Activated T-cell treated with anti-CD3 and anti-CD28 coated beads, Interleukin-2, amount 50 U/mL, for 4 hours (primary cell): Measurements from ENCODE around the gene CCDC187. TPM values are rescaled to one million over a fixed set of nuclear protein-coding genes. Genes with fewer than 3 reads are reported as not detected.
A peak's percentile ranks its signal among the peaks of the same experiment; 100 is the strongest.

ENCODE experiments used
- ATAC-seq, 2 donors: fragments of 200-7000 bp; cut with Tn5 transposase; one replicate each; pipeline ENCODE4 v1.10.0; 2021
- DNase-seq: peaks from one replicate; pipeline ENCODE4 v3.0.0-alpha.2; 2020
- H3K27me3 Mint-ChIP-seq: one replicate; pipeline ENCODE4 v1.8.0; 2021; ENCODE audit warnings: low read depth, mixed read lengths
- H3K36me3 Mint-ChIP-seq: one replicate; pipeline ENCODE4 v1.8.0; 2022; ENCODE audit warnings: mixed read lengths; ENCODE audit not compliant: insufficient read depth
- H3K4me1 Mint-ChIP-seq: one replicate; pipeline ENCODE4 v1.8.0; 2021; ENCODE audit warnings: low read depth, mixed read lengths
- H3K4me3 Mint-ChIP-seq: one replicate; pipeline ENCODE4 v1.8.0; 2021; ENCODE audit warnings: mild to moderate bottlenecking, moderate library complexity, mixed read lengths
- H3K9me3 Mint-ChIP-seq: one replicate; pipeline ENCODE4 v1.8.0; 2021; ENCODE audit warnings: mixed read lengths
- total RNA-seq, 3 donors: library from RNA; stranded (reverse); gene quantifications; one replicate each; pipeline ENCODE4 v1.2.1, GENCODE V29; 2021

Gene CCDC187
- total RNA-seq, 3 donors from 2014 or later: 0.11 TPM; not detected in 2

DNA sequence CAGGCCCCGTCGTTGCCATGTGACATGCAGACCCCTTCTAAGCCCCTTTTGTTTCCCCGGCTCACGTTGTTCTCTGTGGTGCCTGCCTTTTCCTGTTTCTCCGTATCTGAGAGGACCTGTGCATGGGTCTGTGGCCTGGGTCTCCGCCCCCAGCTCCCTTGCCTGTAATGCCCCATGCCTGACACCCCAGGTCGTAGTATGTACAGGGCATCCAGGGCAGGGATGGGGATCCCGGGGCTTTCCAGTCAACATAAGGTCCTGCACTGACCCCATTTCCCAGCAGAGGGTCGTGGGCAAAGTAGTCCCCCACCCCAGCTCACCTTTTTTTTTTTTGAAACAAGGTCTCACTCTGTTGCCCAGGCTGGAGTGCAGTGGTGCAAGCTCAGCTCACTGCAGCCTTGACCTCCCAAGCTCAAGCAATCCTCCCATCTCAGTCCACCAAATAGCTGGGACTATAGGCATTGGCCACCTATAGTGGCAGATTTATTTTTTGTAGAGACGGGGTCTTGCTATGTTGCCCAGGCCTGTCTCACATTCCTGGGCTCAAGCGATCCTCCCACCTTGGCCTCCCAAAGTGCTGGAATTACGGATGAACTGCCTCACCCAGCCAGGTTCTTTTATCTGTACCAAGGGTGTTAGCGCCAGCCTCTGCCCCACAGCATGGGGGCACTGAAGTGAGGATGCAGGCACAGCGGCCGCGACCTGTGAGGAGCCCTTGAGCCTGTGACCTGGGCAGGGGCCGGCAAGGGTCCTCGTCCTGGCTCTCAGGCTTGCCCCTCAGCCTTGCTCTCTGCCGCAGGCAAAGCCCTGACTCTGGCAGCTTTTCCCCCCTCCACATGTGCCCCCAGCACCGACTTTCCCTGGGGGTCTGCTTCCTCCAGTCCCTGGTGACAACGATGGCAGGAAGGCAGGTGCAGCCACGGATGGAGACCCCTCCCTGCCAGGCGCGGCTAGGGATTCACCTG, 39.2 kb downstream of the CCDC187 start:
- Mint-ChIP-seq H3K36me3 (no peaks in the 10 kb centered on the region), H3K4me3 (no peak overlapping the region), H3K4me1 (peaks cover 5% of the 10 kb centered on the region), H3K9me3 (no peaks in the 10 kb centered on the region), H3K27me3 (no peaks in the 10 kb centered on the region)
- DNase-seq (no peak), ATAC-seq (no peak)

DNA sequence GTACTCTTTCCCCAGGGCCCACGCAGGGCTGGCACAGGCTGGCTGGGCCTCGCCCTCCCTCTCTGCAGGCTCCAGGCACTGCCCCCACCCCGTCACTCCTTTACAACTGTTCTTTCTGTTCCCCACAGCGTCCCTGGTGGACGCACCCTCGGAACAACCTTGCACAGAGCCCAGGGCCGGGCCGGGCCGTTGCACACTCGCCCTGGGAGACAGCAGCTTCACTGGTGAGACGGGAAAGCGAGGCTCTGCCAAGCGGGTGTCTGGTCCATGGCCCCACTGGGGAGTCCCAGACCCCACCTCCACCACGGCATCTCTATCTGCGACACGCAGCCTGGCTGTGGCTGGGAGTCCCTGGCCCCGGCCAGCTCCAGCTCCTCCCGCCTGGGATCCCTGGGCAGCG, 39.9 kb downstream of the CCDC187 start:
- ATAC-seq (no peak), DNase-seq (no peak)
- no peaks in the 10 kb centered on the region for H3K9me3 Mint-ChIP-seq
- no peak overlapping the region for H3K4me3 Mint-ChIP-seq
- peaks cover 5% of the 10 kb centered on the region for H3K4me1 Mint-ChIP-seq
- no peaks in the 10 kb centered on the region for H3K36me3 Mint-ChIP-seq
- no peaks in the 10 kb centered on the region for H3K27me3 Mint-ChIP-seq

DNA sequence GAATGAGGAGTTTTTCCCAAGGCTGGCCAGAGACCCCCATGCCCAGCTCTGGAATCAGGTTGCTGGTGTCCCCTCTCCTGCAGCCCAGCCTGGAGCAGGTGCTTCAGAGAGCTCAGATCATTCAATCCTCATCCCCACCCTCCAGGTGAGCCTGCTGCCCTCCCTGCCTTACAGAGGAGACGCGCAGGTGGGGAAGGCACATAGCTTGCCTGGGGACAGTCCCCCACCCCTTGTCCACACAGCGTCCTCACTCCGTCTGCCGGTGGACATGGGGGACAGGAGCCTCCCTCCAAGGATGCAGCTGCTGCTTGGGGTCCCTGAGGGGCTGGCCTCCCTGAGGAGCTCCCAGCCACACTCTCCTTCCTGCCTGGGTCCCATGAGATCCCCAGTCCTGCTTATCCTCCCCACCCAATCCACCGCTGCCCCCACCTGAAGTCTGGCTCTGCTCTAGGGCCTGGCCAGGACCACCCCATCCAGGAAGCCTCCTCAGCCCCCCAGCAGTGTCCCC, 41.2 kb downstream of the CCDC187 start:
- H3K4me3 Mint-ChIP-seq: no peak overlapping the region

DNA sequence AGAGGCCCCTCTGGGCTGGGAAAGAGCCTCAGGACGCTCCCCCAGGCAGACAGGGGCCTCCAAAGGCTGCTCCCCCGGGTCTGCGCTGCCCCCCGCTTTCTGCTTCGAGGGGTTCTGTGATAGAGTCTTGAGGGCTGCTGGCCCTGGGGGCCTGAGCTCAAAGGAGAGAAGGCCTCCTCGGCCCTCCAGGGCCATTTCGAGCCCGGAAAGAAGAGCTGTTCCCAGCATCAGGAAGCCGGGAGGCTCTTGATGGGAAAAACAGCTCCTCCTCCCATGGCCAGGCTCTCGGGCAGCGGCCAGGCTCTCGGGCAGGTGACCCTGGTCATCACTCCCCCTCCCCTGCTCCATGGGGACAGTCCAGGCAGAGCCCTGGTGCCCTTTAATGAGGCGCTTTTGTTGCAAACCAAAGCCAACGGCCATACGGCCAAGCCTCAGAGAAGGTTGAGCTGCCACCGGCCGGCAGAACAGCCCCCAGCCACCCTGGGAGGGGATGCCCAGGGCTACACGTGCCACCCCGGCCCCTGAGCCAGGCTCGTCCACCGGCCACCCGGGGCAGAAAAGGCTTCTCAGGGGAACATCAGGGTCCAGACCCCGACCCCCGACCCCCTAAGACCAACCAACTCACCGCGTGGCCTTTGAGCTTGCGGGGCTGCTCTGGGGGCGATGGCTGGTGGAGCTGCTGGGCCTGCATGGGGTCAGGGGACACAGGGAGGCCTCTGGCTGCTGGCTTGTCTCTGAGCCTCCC, 42.0 kb downstream of the CCDC187 start:
- Mint-ChIP-seq H3K9me3 (no peaks in the 10 kb centered on the region), H3K4me3 (no peak overlapping the region), H3K4me1 (no peaks in the 10 kb centered on the region), H3K27me3 (no peaks in the 10 kb centered on the region), H3K36me3 (no peaks in the 10 kb centered on the region)
- ATAC-seq (no peak), DNase-seq (no peak)

More for the DNA sequence above, 41.2 kb downstream of the CCDC187 start:
- ATAC-seq (no peak), DNase-seq (no peak)
- Mint-ChIP-seq H3K9me3 (no peaks in the 10 kb centered on the region), H3K4me1 (peaks cover 5% of the 10 kb centered on the region), H3K27me3 (no peaks in the 10 kb centered on the region), H3K36me3 (no peaks in the 10 kb centered on the region)

DNA sequence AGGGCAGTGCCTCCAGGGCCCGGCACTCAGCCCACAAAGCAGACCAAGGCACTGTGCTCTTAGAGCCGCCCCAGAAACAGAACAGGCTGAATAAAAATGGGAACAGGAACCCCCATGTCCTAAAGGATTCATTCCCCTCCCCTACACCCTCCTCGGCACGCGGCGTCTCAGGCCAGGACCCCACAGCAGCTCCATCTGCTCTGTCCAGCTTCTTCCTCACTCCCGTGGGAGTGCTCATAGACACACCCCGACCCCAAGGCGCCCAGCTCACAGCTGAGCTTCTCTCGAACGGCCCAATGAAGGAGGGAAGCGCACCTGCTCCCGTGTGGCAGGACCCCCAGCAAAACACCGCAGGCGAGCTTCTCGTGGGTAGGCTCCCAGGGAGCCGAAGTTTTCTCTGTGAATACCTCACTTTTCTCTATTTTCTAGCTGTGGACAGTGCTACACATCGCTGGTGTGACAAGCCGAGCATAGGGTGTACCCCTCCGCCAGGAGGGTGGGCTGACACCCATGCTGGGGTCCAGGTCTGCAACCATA, 42.9 kb downstream of the CCDC187 start:
- H3K9me3 Mint-ChIP-seq: no peaks in the 10 kb centered on the region
- DNase-seq: no peak
- no peaks in the 10 kb centered on the region for H3K27me3 Mint-ChIP-seq
- no peaks in the 10 kb centered on the region for H3K36me3 Mint-ChIP-seq
- no peaks in the 10 kb centered on the region for H3K4me1 Mint-ChIP-seq
- ATAC-seq: no peak
- no peak overlapping the region for H3K4me3 Mint-ChIP-seq

DNA sequence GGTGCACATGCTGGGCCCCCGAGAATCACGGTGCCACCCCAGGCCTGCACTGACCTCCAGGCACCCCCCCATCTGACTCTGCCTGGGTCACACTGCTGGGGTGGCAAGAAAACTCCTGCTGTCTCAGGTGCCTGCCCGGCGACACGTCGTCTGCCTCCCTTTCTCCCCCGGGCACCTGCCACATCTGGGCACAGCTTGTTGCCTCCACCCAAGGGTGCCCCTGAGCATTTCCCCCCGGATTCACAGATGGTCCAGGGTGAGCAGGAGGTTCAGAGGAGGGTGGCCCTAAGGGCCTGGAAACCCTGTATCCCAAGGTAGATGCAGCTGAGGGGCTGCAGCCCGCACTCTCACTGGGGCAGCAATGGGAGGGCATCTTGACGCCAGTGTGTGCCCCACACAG, 43.4 kb downstream of the CCDC187 start:
- ATAC-seq (no peak), DNase-seq (no peak)
- Mint-ChIP-seq H3K4me3 (no peak overlapping the region), H3K36me3 (no peaks in the 10 kb centered on the region), H3K9me3 (no peaks in the 10 kb centered on the region), H3K27me3 (no peaks in the 10 kb centered on the region), H3K4me1 (no peaks in the 10 kb centered on the region)

DNA sequence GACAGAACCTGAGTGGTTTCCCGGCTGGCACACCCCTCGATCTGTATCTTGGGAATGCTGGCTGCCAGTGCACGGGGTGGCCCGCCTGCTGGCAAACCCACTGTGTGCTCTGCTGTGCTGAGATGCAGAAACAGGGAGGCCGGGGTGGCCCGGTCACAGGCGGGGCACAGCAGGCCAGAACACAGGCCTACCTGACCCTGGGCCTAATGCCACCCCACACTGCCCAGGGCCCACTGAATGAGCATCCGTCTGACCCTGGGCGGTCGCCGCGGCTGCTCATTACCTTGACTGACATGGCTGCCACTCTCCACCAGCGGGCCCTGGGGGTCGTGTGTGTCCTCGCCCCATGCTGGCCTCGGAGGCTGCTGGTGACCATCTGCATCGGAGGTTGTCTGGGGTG, 44.1 kb downstream of the CCDC187 start:
- Mint-ChIP-seq H3K4me1 (no peaks in the 10 kb centered on the region), H3K36me3 (no peaks in the 10 kb centered on the region), H3K27me3 (no peaks in the 10 kb centered on the region), H3K9me3 (no peaks in the 10 kb centered on the region), H3K4me3 (no peak overlapping the region)
- DNase-seq: no peak
- no peak for ATAC-seq

DNA sequence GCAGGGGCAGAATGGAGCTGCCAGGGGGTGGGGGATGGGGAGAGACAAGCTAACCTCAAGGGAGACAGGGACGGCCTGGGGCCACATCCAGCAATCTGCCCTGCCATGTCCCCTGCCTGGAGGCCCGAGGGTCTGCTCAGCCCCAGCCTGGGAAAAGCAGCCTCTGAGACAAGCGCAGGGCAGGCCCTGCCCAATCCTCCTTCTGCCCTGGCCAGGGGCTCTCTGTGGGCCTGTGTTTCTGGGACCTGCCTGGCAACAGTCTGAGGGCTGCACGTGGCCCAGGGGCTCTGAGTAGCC, 44.4 kb downstream of the CCDC187 start:
- ATAC-seq (no peak), DNase-seq (no peak)
- Mint-ChIP-seq H3K4me3 (no peak overlapping the region), H3K9me3 (no peaks in the 10 kb centered on the region), H3K4me1 (no peaks in the 10 kb centered on the region), H3K36me3 (no peaks in the 10 kb centered on the region), H3K27me3 (no peaks in the 10 kb centered on the region)

DNA sequence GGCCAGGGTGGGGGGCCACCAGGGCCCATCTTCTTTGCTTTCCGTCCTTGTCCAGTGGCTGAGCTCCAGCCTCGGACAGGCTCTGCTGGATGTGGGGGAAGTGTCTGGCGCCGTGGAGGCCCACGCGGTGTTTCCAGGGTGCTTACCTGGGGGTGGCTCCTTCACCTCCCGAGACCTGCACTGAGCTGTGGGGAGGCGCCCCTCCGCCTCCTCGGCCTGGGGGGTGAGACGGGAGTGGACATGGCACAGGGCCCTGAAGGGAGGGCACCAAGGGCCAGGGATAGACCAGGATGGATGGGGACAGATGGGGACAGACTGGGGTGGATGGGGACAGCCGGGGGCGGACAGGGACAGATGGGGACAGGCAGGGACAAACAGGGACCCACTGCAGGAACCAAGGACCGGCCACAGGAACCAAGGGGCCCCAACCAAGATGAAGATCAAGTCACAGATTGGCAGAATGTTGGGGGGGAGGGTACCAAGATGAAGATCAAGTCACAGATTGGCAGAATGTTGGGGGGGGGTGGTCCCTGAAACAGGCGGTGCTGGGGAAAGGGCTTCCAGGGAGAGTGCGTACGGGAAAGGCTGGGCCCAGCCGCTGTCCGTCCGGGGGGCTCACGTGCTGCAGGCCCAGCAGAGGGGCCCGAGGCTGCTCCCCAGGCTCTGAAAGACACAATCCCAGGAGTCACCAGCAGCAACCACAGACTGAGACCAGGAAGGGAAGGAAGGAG, 44.9 kb downstream of the CCDC187 start:
- DNase-seq (no peak), ATAC-seq (no peak)
- Mint-ChIP-seq H3K9me3 (no peaks in the 10 kb centered on the region), H3K4me3 (no peak overlapping the region), H3K4me1 (no peaks in the 10 kb centered on the region), H3K27me3 (no peaks in the 10 kb centered on the region), H3K36me3 (no peaks in the 10 kb centered on the region)

DNA sequence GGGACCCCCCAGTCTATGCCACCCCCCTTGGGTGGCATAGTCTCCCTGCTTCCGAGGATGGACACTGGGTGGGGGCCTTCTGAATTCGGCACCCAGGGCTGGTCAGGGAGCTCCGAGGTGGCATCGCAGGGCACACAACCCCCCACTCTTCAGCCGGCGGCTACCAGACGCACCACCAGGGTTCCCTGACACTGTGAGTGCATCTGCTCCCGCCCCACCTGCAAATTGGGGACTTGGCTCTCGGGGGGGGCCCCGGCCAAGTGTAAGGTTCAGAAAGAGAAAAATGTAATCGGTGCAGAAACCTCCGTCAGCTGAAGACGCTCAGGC, 45.6 kb downstream of the CCDC187 start:
- ATAC-seq: no peak
- DNase-seq: no peak
- H3K9me3 Mint-ChIP-seq: no peaks in the 10 kb centered on the region
- no peaks in the 10 kb centered on the region for H3K36me3 Mint-ChIP-seq
- H3K27me3 Mint-ChIP-seq: no peaks in the 10 kb centered on the region
- H3K4me3 Mint-ChIP-seq: no peak overlapping the region
- H3K4me1 Mint-ChIP-seq: no peaks in the 10 kb centered on the region

DNA sequence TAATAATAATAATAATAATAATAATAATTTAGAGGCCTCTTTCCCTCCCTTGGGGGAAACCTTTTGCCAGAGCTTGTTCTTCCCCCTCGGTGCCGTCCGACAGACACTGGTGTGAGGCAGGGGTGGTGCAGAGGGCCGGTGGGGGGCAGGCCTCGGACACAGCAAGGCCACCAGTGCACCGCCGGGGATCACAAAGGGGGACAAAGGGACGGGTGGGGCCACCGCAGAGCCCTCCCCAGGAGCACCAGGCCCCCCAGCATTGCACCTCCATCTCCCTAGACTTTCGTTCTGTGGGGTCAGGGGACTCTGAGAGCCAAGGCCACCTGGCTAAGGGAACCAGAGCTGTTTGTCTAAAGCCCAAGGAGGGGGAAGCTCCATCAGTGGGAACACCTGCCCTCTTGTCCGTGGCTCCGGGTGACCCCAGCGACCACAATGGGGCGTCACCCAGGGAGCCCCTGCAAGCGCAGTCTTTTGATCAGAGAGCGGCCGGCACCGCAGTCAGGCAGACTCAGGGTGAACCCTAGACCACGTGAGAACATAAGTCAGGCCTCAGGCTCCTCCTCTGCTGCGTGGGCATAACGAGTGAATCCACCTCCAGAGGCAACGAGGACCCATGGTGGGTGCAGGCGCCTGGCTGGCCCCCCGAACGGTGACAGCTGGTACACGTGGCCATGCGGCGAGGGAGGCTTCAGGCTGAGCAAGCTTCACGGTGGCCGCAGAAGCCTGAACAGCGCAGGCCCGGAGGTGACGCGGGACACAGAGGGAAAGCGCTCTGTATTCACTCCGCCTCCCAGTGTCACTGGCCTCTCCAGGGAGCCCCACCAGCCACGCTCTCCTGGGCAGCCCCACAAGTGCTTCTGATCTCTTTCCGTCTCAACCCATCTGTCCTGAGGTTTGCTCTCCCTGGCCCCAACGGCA, 46.3 kb downstream of the CCDC187 start:
- no peak for ATAC-seq
- DNase-seq: no peak
- no peaks in the 10 kb centered on the region for H3K9me3 Mint-ChIP-seq
- no peaks in the 10 kb centered on the region for H3K27me3 Mint-ChIP-seq
- no peaks in the 10 kb centered on the region for H3K4me1 Mint-ChIP-seq
- H3K4me3 Mint-ChIP-seq: no peak overlapping the region
- H3K36me3 Mint-ChIP-seq: no peaks in the 10 kb centered on the region

DNA sequence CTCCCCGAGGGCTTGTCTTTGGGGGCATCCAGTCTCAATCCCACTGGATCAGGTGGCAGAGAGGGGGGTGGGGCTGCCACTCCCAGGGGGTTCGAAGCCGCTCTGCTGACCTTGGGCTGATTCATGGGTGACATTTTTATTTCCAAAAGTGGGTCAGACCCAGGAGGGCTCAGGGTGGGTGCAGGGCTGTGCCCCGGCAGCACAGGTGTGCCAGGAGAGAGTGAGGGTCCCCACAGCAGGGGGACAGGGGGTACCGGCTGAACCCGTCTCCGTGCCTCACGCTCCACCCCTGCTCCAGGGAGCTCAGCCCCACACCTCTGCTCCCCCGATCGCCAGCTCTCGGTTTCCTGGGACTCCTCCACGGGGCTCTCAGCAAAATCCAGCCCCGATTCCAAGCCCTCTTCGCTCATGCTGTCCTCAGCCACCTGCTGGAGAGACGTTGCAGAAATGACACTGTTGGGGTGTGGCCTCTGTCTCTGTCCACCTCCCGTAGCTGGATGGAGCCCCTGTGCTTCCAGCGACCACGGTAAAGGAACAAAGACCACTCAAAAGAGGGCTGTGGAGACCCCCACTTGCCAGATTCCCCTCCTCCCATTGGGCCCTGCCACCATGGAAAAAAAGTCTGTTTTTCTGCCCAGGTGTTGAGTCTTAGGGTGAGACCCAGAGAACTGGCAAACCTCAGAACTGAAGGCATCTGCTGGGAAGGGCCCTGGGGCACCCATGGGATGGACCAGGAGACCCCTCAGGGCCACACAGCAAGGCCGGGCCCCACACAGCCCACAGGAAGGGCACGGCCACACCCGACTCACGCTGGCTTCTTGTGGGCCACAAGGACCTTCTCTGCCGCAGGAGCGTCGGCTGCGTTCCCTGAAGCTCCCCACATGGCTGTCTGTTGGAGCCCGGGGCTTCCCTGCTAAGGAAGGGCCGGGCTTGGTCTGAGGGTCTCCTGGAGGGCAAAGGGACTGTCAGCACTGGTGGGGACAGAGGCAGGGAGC, 47.7 kb downstream of the CCDC187 start:
- H3K4me1 Mint-ChIP-seq: no peaks in the 10 kb centered on the region
- H3K9me3 Mint-ChIP-seq: no peaks in the 10 kb centered on the region
- H3K4me3 Mint-ChIP-seq: no peak overlapping the region
- no peaks in the 10 kb centered on the region for H3K27me3 Mint-ChIP-seq
- H3K36me3 Mint-ChIP-seq: no peaks in the 10 kb centered on the region
- no peak for DNase-seq
- ATAC-seq: no peak

DNA sequence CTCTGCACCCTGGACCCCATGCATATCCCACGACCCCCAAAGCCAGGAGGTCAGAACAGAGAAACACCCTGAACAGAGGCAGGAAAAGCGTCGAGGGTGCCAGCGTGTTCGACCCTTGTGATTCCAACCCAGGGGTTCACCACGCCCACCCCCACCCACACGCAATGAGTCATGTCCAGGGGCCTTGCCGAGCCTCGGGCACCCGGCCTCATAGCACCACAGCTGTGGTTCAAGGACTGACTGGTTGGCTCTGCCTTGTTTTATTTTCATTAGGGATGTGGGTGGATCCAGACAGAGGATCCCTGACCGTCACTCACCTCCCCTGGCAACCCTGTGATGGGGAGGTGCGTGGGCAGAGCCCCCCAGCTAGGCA, 48.7 kb downstream of the CCDC187 start:
- H3K27me3 Mint-ChIP-seq: no peaks in the 10 kb centered on the region
- H3K9me3 Mint-ChIP-seq: no peaks in the 10 kb centered on the region
- no peaks in the 10 kb centered on the region for H3K36me3 Mint-ChIP-seq
- ATAC-seq (peak in 1 of 2 donors; percentile 39), DNase-seq (no peak)
- H3K4me3 Mint-ChIP-seq: no peak overlapping the region
- H3K4me1 Mint-ChIP-seq: no peaks in the 10 kb centered on the region
